Naive thymus-derived CD4-positive, alpha-beta T cell (primary cell): ENCODE measurements around the gene HELZ. TPM values are rescaled to one million over a fixed set of nuclear protein-coding genes. Genes with fewer than 3 reads are reported as not detected.
A peak's percentile ranks its signal among the peaks of the same experiment; 100 is the strongest.

Experiments
- ATAC-seq: fragments of 150-1000 bp; cut with Tn5 transposase; 2 replicates; pipeline ENCODE4 v1.10.0; 2021; ENCODE audit warnings: mild to moderate bottlenecking, moderate library complexity
- CTCF ChIA-PET: fragments of 350-600 bp; sonication (Branson Sonifier 250); formaldehyde crosslinking; loops from one replicate; lab custom pipeline; 2021; ENCODE audit warnings: antibody characterized with exemption; lab: Charles Lee
- POLR2A ChIA-PET: fragments of 350-600 bp; sonication (Branson Sonifier 250); formaldehyde crosslinking; loops from one replicate; lab custom pipeline; 2021; ENCODE audit warnings: antibody characterized with exemption, inconsistent platforms; lab: Charles Lee
- DNase-seq, 9 donors: peaks; one replicate each; pipeline versions ENCODE4 v3.0.0 to v3.0.0-alpha.2; 2020 to 2022; ENCODE audit warnings: mixed read lengths in 1 of 9
- H3K27ac ChIP-seq: one replicate; pipeline ENCODE4 v1.7.0; 2013; ENCODE audit warnings: mild to moderate bottlenecking, low read depth, low read length, moderate library complexity
- H3K27me3 ChIP-seq, 2 donors: one replicate each; pipeline ENCODE4 v1.7.0; 2013; ENCODE audit warnings: low read length in 2 of 2, mild to moderate bottlenecking in 2 of 2, moderate library complexity in 2 of 2; ENCODE audit not compliant: control insufficient read depth in 2 of 2, insufficient read depth in 2 of 2
- H3K36me3 ChIP-seq, 3 experiments: 1 replicate in 2 of 3; 2 replicates in 1 of 3; pipeline ENCODE4 v1.7.0; 2013; ENCODE audit warnings: low read length in 3 of 3, mild to moderate bottlenecking in 3 of 3, moderate library complexity in 1 of 3; ENCODE audit not compliant: insufficient read depth in 3 of 3, control insufficient read depth in 2 of 3
- H3K4me1 ChIP-seq, 2 donors: one replicate each; pipeline ENCODE4 v1.7.0; 2013; ENCODE audit warnings: low read length in 2 of 2, mild to moderate bottlenecking in 2 of 2, moderate library complexity in 1 of 2; ENCODE audit not compliant: control insufficient read depth in 2 of 2, insufficient read depth in 2 of 2
- H3K4me3 ChIP-seq: 2 replicates; pipeline ENCODE4 v1.7.0; 2013; ENCODE audit warnings: mild to moderate bottlenecking, low read length
- H3K9me3 ChIP-seq, 3 experiments: 1 replicate in 2 of 3; 2 replicates in 1 of 3; pipeline ENCODE4 v1.7.0; 2013; ENCODE audit warnings: low read length in 3 of 3; ENCODE audit not compliant: control insufficient read depth in 2 of 3
- H3K27ac Mint-ChIP-seq, 9 donors: one replicate each; pipeline ENCODE4 v1.8.0; 2020 to 2022; ENCODE audit warnings: mixed read lengths in 9 of 9, mild to moderate bottlenecking in 8 of 9, moderate library complexity in 5 of 9, inconsistent platforms in 2 of 9
- H3K27me3 Mint-ChIP-seq, 5 donors: one replicate each; pipeline ENCODE4 v1.8.0; 2021 to 2022; ENCODE audit warnings: mixed read lengths in 5 of 5, mild to moderate bottlenecking in 1 of 5
- H3K36me3 Mint-ChIP-seq, 5 donors: one replicate each; pipeline ENCODE4 v1.8.0; 2020 to 2022; ENCODE audit warnings: mixed read lengths in 5 of 5, mild to moderate bottlenecking in 3 of 5, inconsistent platforms in 1 of 5
- H3K4me1 Mint-ChIP-seq, 7 donors: one replicate each; pipeline ENCODE4 v1.8.0; 2020 to 2022; ENCODE audit warnings: mixed read lengths in 7 of 7, mild to moderate bottlenecking in 3 of 7, inconsistent platforms in 1 of 7
- H3K4me3 Mint-ChIP-seq, 10 donors: one replicate each; pipeline ENCODE4 v1.8.0; 2020 to 2022; ENCODE audit warnings: mild to moderate bottlenecking in 10 of 10, mixed read lengths in 10 of 10, moderate library complexity in 6 of 10, inconsistent platforms in 2 of 10
- H3K9me3 Mint-ChIP-seq, 11 donors: one replicate each; pipeline ENCODE4 v1.8.0; 2020 to 2022; ENCODE audit warnings: mixed read lengths in 11 of 11, mild to moderate bottlenecking in 4 of 11, inconsistent platforms in 1 of 11, moderate library complexity in 1 of 11
- intact Hi-C, 2 donors: fragments of 100-400 bp; cut with micrococcal nuclease; formaldehyde crosslinking; loops; one replicate each; pipeline ENCODE4 v1.15.1; 2023
- polyA plus RNA-seq, 2 donors: library from polyadenylated mRNA; unstranded; fragments of 300-500 nt; fragmentation: Illumina TruSeq; gene quantifications; one replicate each; pipeline ENCODE4 v1.2.3, GENCODE V29; 2021
- total RNA-seq, 6 experiments: library from RNA in 5 of 6; stranded (reverse) in 5 of 6; gene quantifications; 1 replicate in 5 of 6; 2 replicates in 1 of 6; pipeline ENCODE4 v1.2.3 and lab custom pipeline; 2021 to 2026

Gene HELZ
- total and polyA plus RNA-seq, 7 experiments from 2014 or later = 44.8 to 114 (median 83.2) TPM

GRCh38 chr17:67116045-67116575 lies 128.9 kb downstream of the HELZ start:
- H3K27me3 Mint-ChIP-seq = no peaks in the 10 kb centered on the region
- H3K4me1 ChIP-seq = no peaks in the 10 kb centered on the region
- POLR2A ChIA-PET = no interaction called here
- H3K9me3 ChIP-seq = peaks cover 0 to 4% (median 0%) of the 10 kb centered on the region in 3 experiments
- ATAC-seq = no peak
- DNase-seq = no peak
- peaks cover 19 to 72% (median 21%) of the 10 kb centered on the region in 3 experiments for H3K36me3 ChIP-seq
- intact Hi-C loops = no loop called here
- H3K4me3 Mint-ChIP-seq = peak overlapping the region in 1 of 10 donors; percentile 14
- CTCF ChIA-PET = no interaction called here
- H3K4me3 ChIP-seq = no peak overlapping the region
- H3K9me3 Mint-ChIP-seq = peaks cover 4 to 44% (median 16%) of the 10 kb centered on the region in 11 donors
- peaks cover 5 to 23% (median 19%) of the 10 kb centered on the region in 7 donors for H3K4me1 Mint-ChIP-seq
- H3K36me3 Mint-ChIP-seq = peaks cover 31 to 90% (median 81%) of the 10 kb centered on the region in 5 donors
- H3K27ac Mint-ChIP-seq = peak overlapping the region in 2 of 9 donors; percentile 55 to 57
- H3K27ac ChIP-seq = no peak overlapping the region
- no peaks in the 10 kb centered on the region for H3K27me3 ChIP-seq

GRCh38 chr17:67115401-67115800 lies 129.6 kb downstream of the HELZ start:
- Mint-ChIP-seq H3K9me3 (peaks cover 4 to 44% (median 16%) of the 10 kb centered on the region in 11 donors), H3K36me3 (peaks cover 37 to 90% (median 80%) of the 10 kb centered on the region in 5 donors), H3K4me3 (no peak overlapping the region), H3K27me3 (no peaks in the 10 kb centered on the region), H3K27ac (peak overlapping the region in 3 of 9 donors; percentile 32 to 67 (median 46)), H3K4me1 (peaks cover 5 to 23% (median 19%) of the 10 kb centered on the region in 7 donors)
- DNase-seq = no peak
- intact Hi-C loops = no loop called here
- H3K36me3 ChIP-seq = peaks cover 15 to 73% (median 19%) of the 10 kb centered on the region in 3 experiments
- no peak for ATAC-seq
- no peak overlapping the region for H3K27ac ChIP-seq
- H3K4me3 ChIP-seq = no peak overlapping the region
- ChIA-PET CTCF (no interaction called here), POLR2A (no interaction called here)
- no peaks in the 10 kb centered on the region for H3K27me3 ChIP-seq
- H3K9me3 ChIP-seq = peaks cover 0 to 4% (median 0%) of the 10 kb centered on the region in 3 experiments
- no peaks in the 10 kb centered on the region for H3K4me1 ChIP-seq

GRCh38 chr17:67113486-67113885 lies 131.5 kb downstream of the HELZ start:
- Histone ChIP-seq H3K4me1 (no peaks in the 10 kb centered on the region), H3K27me3 (no peaks in the 10 kb centered on the region), H3K27ac (no peak overlapping the region), H3K9me3 (peaks cover 0 to 4% (median 0%) of the 10 kb centered on the region in 3 experiments), H3K36me3 (peaks cover 16 to 67% (median 19%) of the 10 kb centered on the region in 3 experiments), H3K4me3 (no peak overlapping the region)
- H3K4me3 Mint-ChIP-seq = no peak overlapping the region
- CTCF ChIA-PET = no interaction called here
- intact Hi-C loops = no loop called here
- H3K36me3 Mint-ChIP-seq = peaks cover 39 to 85% (median 76%) of the 10 kb centered on the region in 5 donors
- peaks cover 4 to 36% (median 16%) of the 10 kb centered on the region in 11 donors for H3K9me3 Mint-ChIP-seq
- H3K27ac Mint-ChIP-seq = no peak overlapping the region
- H3K27me3 Mint-ChIP-seq = no peaks in the 10 kb centered on the region
- POLR2A ChIA-PET = no interaction called here
- ATAC-seq (no peak), DNase-seq (no peak)
- peaks cover 5 to 23% (median 19%) of the 10 kb centered on the region in 7 donors for H3K4me1 Mint-ChIP-seq

- no peaks in the 10 kb centered on the region for H3K27me3 ChIP-seq
- no peaks in the 10 kb centered on the region for H3K4me1 ChIP-seq
- H3K9me3 ChIP-seq = peaks cover 0 to 4% (median 0%) of the 10 kb centered on the region in 3 experiments
- H3K27ac Mint-ChIP-seq = no peak overlapping the region
- intact Hi-C loops = no loop called here
- peaks cover 20 to 73% (median 28%) of the 10 kb centered on the region in 3 experiments for H3K36me3 ChIP-seq
- CTCF ChIA-PET = interaction anchor here (0.6 kb wide), 1 partner anchor 474 kb away, joined by 3 read pairs; no protein-coding TSS in a partner anchor
- H3K27me3 Mint-ChIP-seq = no peaks in the 10 kb centered on the region
- no peak for DNase-seq
- peaks cover 4 to 20% (median 11%) of the 10 kb centered on the region in 11 donors for H3K9me3 Mint-ChIP-seq
- H3K36me3 Mint-ChIP-seq = peaks cover 49 to 87% (median 74%) of the 10 kb centered on the region in 5 donors
- no peak overlapping the region for H3K27ac ChIP-seq
- no peak for ATAC-seq
- H3K4me3 Mint-ChIP-seq = no peak overlapping the region
- POLR2A ChIA-PET = interaction anchor here (0.5 to 0.6 kb wide), 2 partner anchors 13 to 104 kb away, joined by 3 read pairs; no protein-coding TSS in a partner anchor
- no peak overlapping the region for H3K4me3 ChIP-seq
- peaks cover 5 to 23% (median 19%) of the 10 kb centered on the region in 7 donors for H3K4me1 Mint-ChIP-seq
Observed at GRCh38 chr17:67111808-67112207, 133.2 kb downstream of the HELZ start.

GRCh38 chr17:67111327-67111726 lies 133.7 kb downstream of the HELZ start:
- ATAC-seq = no peak
- intact Hi-C loops = no loop called here
- peaks cover 2 to 16% (median 9%) of the 10 kb centered on the region in 11 donors for H3K9me3 Mint-ChIP-seq
- H3K27ac ChIP-seq = no peak overlapping the region
- no peak overlapping the region for H3K4me3 ChIP-seq
- H3K27me3 ChIP-seq = no peaks in the 10 kb centered on the region
- peaks cover 0 to 4% (median 0%) of the 10 kb centered on the region in 3 experiments for H3K9me3 ChIP-seq
- no peak overlapping the region for H3K4me3 Mint-ChIP-seq
- peaks cover 20 to 75% (median 28%) of the 10 kb centered on the region in 3 experiments for H3K36me3 ChIP-seq
- no peaks in the 10 kb centered on the region for H3K4me1 ChIP-seq
- ChIA-PET POLR2A (no interaction called here), CTCF (no interaction called here)
- no peaks in the 10 kb centered on the region for H3K27me3 Mint-ChIP-seq
- DNase-seq = no peak
- H3K4me1 Mint-ChIP-seq = peaks cover 5 to 22% (median 16%) of the 10 kb centered on the region in 7 donors
- H3K27ac Mint-ChIP-seq = no peak overlapping the region
- peaks cover 45 to 82% (median 70%) of the 10 kb centered on the region in 5 donors for H3K36me3 Mint-ChIP-seq

- H3K27ac Mint-ChIP-seq = peak overlapping the region in 3 of 9 donors; percentile 33 to 85 (median 70)
- ATAC-seq = no peak
- H3K4me1 ChIP-seq = no peaks in the 10 kb centered on the region
- intact Hi-C loops = no loop called here
- H3K27me3 ChIP-seq = no peaks in the 10 kb centered on the region
- no peak for DNase-seq
- peaks cover 20 to 77% (median 28%) of the 10 kb centered on the region in 3 experiments for H3K36me3 ChIP-seq
- H3K9me3 Mint-ChIP-seq = peaks cover 0 to 9% (median 4%) of the 10 kb centered on the region in 11 donors
- POLR2A ChIA-PET = no interaction called here
- H3K36me3 Mint-ChIP-seq = peaks cover 40 to 75% (median 67%) of the 10 kb centered on the region in 5 donors
- H3K4me1 Mint-ChIP-seq = peaks cover 6 to 16% (median 11%) of the 10 kb centered on the region in 7 donors
- no peak overlapping the region for H3K27ac ChIP-seq
- no peaks in the 10 kb centered on the region for H3K27me3 Mint-ChIP-seq
- H3K9me3 ChIP-seq = no peaks in the 10 kb centered on the region
- CTCF ChIA-PET = no interaction called here
- H3K4me3 ChIP-seq = no peak overlapping the region
- H3K4me3 Mint-ChIP-seq = no peak overlapping the region
Observed at GRCh38 chr17:67110619-67111018, 134.4 kb downstream of the HELZ start.
